Inflammatory macrophage treated with lipopolysaccharide for 4 hours (primary cell): Measurements from ENCODE around the gene RPP30.

ENCODE experiments used
- DNase-seq: peaks from one replicate; pipeline ENCODE4 v3.0.0-alpha.2; 2020

Gene RPP30

DNA sequence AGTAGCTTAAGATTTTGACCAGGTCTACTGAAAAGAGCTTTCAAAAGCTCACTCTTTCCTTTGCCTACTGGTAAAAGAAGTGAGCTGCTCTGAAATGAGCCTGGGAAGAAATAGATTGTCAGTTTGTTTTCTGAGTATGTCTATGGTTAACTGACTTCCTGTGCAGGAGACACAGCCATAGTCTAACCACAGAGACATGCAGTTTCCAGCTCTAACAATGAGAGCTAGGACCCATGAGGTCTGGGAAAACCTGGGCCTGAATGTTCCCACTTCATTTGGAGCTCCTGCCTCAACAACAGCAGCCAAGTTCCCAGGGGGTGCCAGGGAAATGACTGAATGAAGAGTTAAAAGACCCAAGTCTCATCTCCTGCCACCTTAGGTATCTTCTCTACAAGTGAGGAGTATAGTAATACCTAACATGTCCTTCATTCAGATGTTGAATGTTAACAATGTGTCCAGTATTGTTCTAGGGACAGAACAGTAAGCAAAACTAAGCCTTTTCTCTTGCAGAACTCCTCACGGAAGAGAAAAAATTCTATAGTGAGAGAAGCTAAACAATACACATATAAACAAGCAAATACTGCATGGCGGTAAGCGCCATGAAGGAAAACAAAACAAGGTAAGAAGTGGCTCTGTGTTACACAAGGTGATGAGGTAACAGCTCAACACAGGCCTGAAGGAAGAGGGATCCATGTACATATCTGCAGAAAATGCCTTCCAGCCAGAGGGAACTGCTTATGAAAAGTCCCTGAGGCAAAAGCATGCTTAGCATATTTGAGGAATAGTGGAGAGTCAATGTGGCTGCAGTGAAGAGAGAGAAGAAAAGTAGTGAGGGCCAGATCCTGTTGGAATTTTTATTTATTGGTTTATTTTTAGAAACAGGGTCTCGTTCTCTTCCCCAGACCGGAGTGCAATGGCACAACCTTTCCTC lies 75.5 kb downstream of the RPP30 start:
- DNase-seq, result no peak
